HG02852 (cell line): ENCODE results near the gene ENTPD7.
"Not testable (repeated sequence)": the region's sequence is repeated elsewhere in the genome, so short reads cannot be mapped to it uniquely, and the experiment has no call there.

Experiments
- ATAC-seq: cut with Tn5 transposase; IDR thresholded peaks from one replicate; pipeline ENCODE4 v1.9.1; 2021; ENCODE audit warnings: mild to moderate bottlenecking, moderate library complexity; ENCODE audit not compliant: unreplicated experiment

Gene ENTPD7

DNA sequence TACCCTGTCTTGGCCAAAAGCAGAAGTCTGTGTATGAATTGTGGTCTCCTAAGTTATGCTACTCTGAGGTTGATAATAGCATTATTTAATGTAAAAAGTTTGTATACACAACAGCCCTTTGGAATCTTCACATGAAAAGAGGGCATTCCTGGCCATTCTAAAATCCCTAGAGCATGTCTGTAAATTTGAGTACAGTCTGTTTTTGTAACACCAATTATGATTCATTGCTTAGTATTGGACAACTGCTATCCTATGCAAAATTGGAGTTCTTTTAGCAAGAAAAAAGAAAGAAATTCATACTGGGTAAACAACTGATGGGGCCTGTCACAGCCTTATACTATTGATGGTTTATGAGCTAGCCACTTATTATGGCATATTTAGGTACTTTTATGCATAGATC, 82.9 kb downstream of the ENTPD7 start:
- ATAC-seq = no peak

DNA sequence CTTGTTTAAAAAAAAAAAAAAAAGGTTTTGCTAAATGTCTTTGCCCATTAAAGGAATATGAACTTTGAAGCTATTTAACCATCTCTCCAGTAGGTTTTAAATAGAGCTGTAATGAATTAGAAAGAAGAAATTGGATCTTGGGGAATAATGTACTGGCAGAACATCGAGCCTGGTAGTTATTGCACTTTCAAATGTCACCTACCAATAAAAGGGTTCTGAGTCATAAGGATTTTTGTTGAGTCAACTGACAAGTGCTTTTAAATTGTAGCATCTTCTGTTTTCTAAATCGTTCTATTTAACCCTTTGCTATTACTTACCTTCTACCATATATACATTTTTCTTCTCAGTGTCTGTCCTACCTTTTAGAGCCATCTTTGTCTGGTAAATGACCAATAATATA, 83.4 kb downstream of the ENTPD7 start:
- ATAC-seq = no peak

DNA sequence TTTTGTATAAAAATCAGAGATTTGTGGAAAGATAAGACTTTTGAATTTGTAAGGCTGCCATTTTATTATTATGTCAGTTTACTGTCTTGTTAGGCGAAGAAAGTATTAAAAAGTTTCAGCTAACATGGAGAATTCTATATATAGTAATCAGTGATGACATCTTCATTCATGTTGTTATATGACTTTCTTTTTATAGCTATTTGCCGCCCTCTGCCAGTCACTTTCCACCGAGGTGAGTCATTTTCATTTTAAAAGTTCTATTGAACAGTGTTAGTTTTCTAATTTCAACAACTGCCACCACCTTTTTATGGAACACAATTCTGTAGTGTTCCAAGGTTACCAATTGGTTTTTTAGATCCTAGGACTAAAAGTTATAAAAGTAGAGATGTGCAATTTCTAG, 84.5 kb downstream of the ENTPD7 start:
- no peak for ATAC-seq

DNA sequence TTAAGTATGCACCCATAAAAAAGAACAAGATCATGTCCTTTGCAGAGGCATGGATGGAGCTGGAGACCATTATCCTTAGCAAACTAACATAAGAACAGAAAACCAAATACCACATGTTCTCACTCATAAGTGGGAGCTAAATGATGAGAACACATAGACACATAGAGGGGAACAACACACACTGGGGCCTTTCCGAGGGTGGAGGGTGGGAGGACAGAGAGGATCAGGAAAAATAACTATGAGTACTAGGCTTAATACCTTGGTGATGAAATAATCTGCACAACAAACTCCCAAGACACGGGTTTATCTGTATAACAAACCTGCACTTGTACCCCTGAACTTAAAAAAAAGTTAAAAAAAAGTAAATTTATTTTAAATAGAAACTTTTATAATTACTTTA, 86.9 kb downstream of the ENTPD7 start:
- ATAC-seq = not testable (repeated sequence)

DNA sequence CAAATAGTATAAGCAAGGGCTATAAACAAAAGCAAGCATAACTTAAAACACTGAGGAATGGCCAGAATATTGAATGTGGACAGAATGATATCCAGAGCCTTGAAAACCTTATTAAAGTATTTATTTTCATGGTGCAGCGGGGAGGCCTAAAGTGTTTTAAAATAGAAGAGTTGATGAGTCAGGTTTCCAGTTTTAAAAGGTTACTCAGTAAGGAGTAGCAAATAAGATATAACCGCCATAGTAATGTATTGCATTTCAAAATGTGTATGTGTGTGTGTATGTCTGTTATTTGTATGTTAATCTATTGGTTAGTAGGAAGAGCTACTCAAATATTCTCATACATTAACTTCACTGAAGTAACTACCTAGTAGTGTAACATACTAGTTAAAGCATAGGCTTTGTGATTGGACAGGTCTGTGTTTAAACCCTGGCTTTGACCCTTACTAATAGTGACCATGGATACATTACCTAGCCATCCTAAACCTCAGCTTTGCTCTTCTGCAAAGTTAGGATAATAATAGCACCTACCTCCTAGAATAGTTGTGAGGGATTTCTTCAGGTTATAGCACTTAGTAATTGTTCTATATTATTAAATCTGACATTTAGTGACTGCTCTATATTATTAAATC, 89.6 kb downstream of the ENTPD7 start:
- ATAC-seq = no peak

DNA sequence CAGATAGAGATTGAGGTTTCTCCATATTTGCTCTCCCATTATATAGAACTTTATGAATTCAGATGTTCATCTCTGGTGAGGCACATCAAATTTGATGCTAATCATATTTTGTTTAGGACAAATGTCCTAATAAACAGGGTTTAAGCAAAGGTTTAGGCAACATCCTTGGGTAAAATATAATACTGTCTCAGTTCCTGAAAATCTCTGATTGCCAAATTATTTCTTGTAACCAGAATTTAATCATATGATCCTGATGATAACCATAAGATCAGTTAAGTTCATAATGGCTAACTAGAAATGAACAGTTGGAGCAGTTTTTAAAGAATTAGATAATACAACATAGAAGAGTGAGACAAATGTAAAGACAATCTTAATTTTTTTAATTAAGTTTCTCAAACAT, 91.3 kb downstream of the ENTPD7 start:
- no peak for ATAC-seq

DNA sequence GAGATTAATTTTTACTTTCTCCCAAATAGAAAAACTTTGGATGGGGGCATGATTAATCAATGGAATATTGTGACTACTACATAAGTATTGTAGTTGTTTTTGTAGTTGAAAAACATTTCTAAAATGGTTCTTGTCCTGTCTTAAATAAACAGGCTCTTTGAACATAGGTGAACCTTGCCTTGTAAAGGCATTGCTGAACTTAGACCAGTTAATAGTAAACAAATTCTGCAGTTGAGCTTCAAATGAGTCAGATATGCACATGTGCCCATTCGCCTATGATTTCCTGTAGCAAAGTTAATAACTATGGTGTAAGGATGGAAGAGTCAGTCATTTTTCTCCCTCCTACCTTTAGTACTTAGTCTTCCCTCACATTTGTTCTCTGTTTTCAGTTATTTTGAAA, 95.4 kb downstream of the ENTPD7 start:
- ATAC-seq = no peak
